ENCODE results near the gene ENTPD2.

DNA sequence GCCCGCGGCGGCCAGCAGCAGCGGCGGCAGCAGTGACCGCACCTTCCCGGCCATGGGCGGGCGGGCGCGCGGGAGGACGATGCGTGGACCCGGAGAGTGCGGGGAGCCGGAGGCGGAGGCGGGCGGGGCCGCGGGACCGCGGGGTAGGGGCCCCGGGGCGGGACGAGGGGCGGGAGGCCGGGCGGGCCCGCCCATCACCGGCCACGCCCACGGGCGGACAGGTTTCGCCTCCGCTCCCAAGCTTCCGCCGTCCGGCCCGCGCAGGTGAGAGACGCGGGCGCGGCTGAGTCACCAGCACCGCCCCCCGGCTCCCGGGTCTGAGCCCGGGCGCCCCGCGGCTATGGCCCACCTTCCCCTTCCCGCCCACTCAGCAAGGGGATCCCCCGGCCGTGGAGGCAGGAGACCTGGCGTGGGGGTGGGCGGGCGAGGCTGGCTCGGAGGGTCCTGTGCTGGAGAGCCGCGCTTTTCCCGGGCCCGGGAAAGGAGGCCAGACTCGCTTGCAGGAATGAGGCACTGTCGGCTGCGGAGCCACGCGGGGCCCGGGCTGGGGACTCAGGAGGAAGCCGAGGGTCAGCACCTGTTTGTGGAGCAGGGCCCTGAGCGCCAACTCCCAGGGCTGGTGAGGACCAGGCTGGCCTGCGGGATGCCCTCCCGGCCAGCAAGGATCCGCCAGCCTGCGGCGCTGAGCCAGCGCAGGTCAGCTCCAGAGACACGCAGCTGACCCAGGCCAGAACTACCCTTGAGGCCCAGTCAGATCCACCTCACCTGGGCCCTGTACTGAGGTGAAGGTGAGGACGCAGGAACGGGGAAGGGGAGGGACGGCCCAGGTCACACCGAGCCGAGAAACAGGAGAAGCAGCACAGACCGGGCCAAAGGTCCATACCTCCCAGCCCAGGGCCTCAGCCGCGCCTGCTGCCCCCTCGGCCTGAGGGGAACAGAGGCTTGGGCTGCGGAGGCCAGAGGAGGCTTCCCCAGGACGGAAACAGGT lies at the start of gene ENTPD2:
- TF ChIP-seq CTCF (IDR thresholded peaks at IDR 0.05; ENCODE audit: low read depth, low read length, missing input control) (no peak), TAF1 (conservative IDR thresholded peaks at IDR 0.05) (no peak), EGR1 (IDR thresholded peaks at IDR 0.05; ENCODE audit: low read depth in 2 of 2) (no peak), JUND (IDR thresholded peaks at IDR 0.05) (no peak), RXRA (IDR thresholded peaks at IDR 0.05) (no peak)
